Adrenal gland (tissue), 5 donors: ENCODE results near the gene CPNE7.

Experiments
- POLR2A ChIP-seq, 2 donors: fragments of 450-650 bp; IDR thresholded peaks; one replicate each; pipeline ENCODE4 v1.6.1; 2017; ENCODE audit warnings: antibody characterized with exemption in 2 of 2, mild to moderate bottlenecking in 2 of 2, moderate library complexity in 1 of 2
- TF ChIP-seq, protein P1 (sequence below), 6 experiments: fragments of 450-650 bp in 4 of 6; fragments of 200-600 bp in 2 of 6; sonication (generic) in 1 of 6; IDR thresholded peaks; 1 replicate in 5 of 6; 2 replicates in 1 of 6; pipeline versions ENCODE4 v1.5.1 to v1.8.0; 2016 to 2021; ENCODE audit warnings: antibody characterized with exemption in 6 of 6, mild to moderate bottlenecking in 2 of 6, moderate library complexity in 1 of 6
- donor health status: DM: no; HTN: no; CAD: no.

DNA sequence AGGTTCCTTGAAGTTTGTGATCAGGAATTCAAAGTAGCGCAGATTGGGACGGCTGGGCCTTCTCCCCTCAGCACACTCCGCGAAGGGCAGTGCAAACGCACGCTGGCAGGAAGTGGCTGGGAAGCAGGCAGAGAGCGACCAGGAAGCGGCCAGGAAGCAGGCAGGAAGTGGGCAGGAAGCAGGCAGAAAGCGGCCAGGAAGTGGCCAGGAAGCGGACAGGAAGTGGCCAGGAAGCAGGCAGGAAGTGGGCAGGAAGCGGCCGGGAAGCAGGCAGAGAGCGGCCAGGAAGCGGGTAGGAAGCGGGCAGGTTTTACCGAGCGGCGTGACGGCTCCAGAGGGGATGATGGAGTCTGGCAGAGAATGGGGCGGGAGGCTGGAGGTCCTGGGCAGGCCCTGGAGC is 41.1 kb downstream of the CPNE7 start:
- TF ChIP-seq POLR2A (IDR thresholded peaks at IDR 0.05): no peak
- TF ChIP-seq, protein P1, sequence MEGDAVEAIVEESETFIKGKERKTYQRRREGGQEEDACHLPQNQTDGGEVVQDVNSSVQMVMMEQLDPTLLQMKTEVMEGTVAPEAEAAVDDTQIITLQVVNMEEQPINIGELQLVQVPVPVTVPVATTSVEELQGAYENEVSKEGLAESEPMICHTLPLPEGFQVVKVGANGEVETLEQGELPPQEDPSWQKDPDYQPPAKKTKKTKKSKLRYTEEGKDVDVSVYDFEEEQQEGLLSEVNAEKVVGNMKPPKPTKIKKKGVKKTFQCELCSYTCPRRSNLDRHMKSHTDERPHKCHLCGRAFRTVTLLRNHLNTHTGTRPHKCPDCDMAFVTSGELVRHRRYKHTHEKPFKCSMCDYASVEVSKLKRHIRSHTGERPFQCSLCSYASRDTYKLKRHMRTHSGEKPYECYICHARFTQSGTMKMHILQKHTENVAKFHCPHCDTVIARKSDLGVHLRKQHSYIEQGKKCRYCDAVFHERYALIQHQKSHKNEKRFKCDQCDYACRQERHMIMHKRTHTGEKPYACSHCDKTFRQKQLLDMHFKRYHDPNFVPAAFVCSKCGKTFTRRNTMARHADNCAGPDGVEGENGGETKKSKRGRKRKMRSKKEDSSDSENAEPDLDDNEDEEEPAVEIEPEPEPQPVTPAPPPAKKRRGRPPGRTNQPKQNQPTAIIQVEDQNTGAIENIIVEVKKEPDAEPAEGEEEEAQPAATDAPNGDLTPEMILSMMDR (IDR thresholded peaks at IDR 0.05): no peak
